IPS-18a (cell line): Measurements from ENCODE around the gene ARL5B.

Experiments used
- H3K27ac ChIP-seq: one replicate; pipeline ENCODE4 v1.5.1; 2013; ENCODE audit warnings: low read length
- H3K27me3 ChIP-seq: one replicate; pipeline ENCODE4 v1.6.1; 2013; ENCODE audit warnings: mild to moderate bottlenecking, low read length; ENCODE audit not compliant: control insufficient read depth, insufficient read depth
- H3K36me3 ChIP-seq: one replicate; pipeline ENCODE4 v1.6.1; 2013; ENCODE audit warnings: low read depth, low read length; ENCODE audit not compliant: control insufficient read depth
- H3K4me1 ChIP-seq: one replicate; pipeline ENCODE4 v1.6.1; 2013; ENCODE audit warnings: low read depth, low read length; ENCODE audit not compliant: control insufficient read depth
- H3K4me3 ChIP-seq: one replicate; pipeline ENCODE4 v1.5.1; 2013; ENCODE audit warnings: low read length
- H3K9ac ChIP-seq: one replicate; pipeline ENCODE4 v1.6.1; 2013; ENCODE audit warnings: mild to moderate bottlenecking, low read length, moderate library complexity
- H3K9me3 ChIP-seq: one replicate; pipeline ENCODE4 v1.6.1; 2013; ENCODE audit warnings: low read depth, low read length; ENCODE audit not compliant: control insufficient read depth

The ARL5B gene

DNA sequence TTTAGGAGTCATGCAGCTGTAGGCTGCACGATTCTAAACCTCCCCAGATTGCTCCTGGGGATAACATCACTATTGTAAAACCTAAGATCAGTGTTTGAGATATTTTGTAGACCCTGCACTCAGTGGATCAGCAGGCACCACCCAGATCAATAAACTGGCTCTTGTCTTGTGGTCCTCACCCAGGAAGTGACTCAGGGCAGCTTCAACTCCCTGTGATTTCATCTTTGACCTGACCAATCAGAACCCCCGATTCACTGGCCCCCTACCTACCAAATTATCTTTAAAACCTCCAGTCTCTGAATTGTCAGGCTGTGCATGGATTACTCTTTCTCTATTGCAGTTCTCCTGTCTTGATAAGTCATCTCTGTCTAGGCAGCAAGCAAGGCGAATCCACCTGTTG, 25.7 kb downstream of the ARL5B start:
- Histone ChIP-seq H3K9ac (no peak overlapping the region), H3K27ac (no peak overlapping the region), H3K27me3 (no peaks in the 10 kb centered on the region), H3K36me3 (peaks cover 4% of the 10 kb centered on the region), H3K4me1 (no peaks in the 10 kb centered on the region), H3K4me3 (no peak overlapping the region), H3K9me3 (no peaks in the 10 kb centered on the region)

DNA sequence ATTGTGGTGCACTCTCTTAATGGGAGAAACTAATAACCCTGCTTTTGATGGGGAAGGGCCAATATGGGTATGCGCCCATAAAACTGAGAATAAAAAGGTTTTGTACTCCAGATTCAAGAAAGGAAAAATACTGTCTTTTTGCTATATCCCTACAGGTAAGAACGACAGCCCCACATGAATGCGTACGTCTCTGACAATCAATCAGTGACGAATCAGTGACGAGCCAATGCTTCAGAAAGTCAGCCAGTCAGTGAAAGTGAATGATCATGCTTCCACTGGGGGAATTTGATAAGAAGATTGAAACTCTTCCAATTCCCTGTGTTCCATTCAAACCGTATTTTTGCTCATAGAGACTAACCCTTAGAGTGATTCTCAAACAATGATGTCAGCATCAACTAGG, 26.3 kb downstream of the ARL5B start:
- H3K4me1 ChIP-seq: no peaks in the 10 kb centered on the region
- H3K27ac ChIP-seq: no peak overlapping the region
- no peak overlapping the region for H3K4me3 ChIP-seq
- H3K9ac ChIP-seq: no peak overlapping the region
- no peaks in the 10 kb centered on the region for H3K27me3 ChIP-seq
- peaks cover 2% of the 10 kb centered on the region for H3K36me3 ChIP-seq
- no peaks in the 10 kb centered on the region for H3K9me3 ChIP-seq

DNA sequence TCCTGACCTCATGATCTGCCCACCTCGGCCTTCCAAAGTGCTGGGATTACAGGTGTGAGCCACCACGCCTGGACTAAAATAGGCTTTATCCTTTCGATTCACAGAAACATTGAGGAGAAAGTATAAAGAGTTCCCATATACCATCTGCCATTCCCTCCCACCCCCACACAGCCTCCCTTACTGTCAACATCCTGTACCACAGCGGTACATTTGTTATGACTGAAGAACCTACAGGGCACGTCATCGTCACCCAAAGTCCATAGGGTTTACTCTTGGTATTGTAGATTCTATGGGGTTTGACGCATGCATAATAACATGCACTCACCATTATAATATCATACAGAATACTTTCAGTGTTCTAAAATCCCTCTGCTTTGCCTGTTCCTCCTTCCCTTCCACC, 28.0 kb downstream of the ARL5B start:
- no peak overlapping the region for H3K9ac ChIP-seq
- H3K27ac ChIP-seq: no peak overlapping the region
- no peaks in the 10 kb centered on the region for H3K9me3 ChIP-seq
- H3K4me3 ChIP-seq: no peak overlapping the region
- H3K4me1 ChIP-seq: no peaks in the 10 kb centered on the region
- no peaks in the 10 kb centered on the region for H3K36me3 ChIP-seq
- no peaks in the 10 kb centered on the region for H3K27me3 ChIP-seq

DNA sequence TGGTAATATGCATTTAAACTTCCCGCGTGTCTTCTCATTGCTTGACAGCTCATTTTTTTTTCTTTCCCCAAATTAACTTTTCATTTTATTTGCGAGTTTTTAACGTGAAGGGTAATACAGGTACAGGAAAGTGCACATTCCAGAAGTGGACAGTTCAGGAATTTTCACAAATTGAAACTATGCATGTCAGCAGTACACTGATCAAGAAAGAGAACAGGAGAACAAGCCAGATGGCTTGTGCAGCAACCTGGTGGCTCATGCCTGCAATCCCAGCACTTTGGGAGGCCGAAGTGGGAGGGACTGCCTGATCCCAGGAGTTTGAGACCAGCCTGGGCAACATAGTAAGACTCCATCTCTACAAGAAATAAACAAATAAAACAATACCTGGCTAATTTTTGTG, 28.5 kb downstream of the ARL5B start:
- Histone ChIP-seq H3K36me3 (no peaks in the 10 kb centered on the region), H3K4me3 (no peak overlapping the region), H3K9ac (no peak overlapping the region), H3K27ac (no peak overlapping the region), H3K9me3 (no peaks in the 10 kb centered on the region), H3K4me1 (no peaks in the 10 kb centered on the region), H3K27me3 (no peaks in the 10 kb centered on the region)

DNA sequence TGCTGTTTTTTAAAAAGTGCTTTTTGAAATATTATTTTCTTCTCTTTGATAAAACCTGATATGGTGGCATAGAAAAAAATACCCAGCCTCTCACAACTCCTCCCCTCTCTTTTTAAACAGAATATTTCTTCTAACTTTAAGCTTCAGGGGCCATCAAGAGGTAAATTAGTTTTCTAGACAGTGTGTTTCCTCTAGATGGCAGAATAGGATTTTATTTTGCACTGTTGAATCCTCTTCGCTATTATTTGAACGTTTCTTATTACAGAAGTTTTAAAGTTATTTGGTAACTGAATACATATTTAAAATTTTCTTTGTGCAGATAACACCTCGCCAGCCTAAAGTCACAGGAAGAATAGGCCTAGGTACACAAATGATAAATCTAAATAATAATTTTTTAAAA, 30.3 kb downstream of the ARL5B start:
- H3K9ac ChIP-seq: no peak overlapping the region
- no peaks in the 10 kb centered on the region for H3K36me3 ChIP-seq
- no peaks in the 10 kb centered on the region for H3K27me3 ChIP-seq
- no peaks in the 10 kb centered on the region for H3K4me1 ChIP-seq
- H3K4me3 ChIP-seq: no peak overlapping the region
- no peak overlapping the region for H3K27ac ChIP-seq
- H3K9me3 ChIP-seq: no peaks in the 10 kb centered on the region

DNA sequence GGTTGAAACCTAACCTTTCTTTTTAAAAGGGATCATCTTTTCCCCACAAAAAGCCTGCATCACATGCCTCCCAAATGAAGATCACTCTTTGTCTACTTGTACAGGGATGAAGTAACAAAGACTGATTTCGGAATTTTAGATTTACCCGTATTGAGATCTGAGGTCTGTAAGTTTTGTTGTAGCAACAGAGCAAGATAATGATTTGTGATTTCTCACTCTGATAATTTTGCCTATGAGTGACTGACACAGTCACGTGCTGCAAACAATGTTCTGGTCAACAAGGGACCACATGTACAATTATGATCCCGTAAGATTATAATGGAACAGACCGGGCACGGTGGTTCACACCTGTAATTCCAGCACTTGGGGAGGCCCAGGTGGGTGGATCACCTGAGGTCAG, 31.3 kb downstream of the ARL5B start:
- Histone ChIP-seq H3K36me3 (no peaks in the 10 kb centered on the region), H3K27me3 (no peaks in the 10 kb centered on the region), H3K9me3 (no peaks in the 10 kb centered on the region), H3K27ac (no peak overlapping the region), H3K4me1 (no peaks in the 10 kb centered on the region), H3K9ac (no peak overlapping the region), H3K4me3 (no peak overlapping the region)

DNA sequence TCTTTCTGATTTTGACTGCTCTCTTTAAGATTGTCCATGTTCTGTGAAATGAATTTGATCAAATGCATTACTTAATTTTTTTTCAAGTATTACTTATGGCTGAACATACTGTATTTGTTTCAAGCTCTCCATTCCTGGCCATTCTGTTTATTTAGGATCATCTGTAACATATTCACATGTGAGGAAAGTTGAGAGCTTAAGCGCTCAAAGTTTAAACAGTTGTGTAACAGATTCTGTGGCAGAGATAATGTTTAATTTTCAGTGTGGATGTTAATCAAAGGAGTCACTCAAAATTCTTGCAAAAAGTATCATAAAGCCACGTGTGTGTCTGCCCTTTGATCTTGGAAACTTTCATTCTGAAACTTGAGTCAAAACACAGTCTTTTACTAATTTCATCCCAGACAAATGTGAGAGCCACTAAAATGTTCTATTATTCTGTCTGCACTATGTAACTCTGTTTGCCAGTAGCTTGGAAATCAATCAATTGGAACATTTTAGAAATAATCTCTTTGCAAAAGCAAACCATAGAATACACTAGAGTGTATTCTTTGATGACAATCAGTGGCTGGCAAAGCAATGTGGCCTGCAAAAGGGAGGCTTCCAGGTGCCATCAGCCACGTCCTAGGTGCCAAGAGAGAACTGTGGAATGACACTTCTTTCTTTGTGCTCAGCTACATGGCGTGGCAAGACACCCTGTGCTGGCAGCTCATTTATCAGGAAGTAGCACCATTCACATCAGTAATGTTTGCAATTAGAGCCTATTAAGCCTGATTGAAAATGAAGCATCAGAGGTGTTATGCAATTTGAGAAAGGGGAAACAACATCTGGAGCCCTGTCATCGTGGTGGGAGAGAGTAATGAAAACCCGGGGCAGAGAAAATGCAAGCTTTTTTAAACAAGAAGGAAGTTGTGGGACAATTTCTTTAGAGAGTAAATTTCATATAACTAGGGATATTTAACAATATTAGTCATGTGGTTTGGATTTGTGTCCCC, 40.9 kb downstream of the ARL5B start:
- Histone ChIP-seq H3K36me3 (no peaks in the 10 kb centered on the region), H3K9ac (no peak overlapping the region), H3K4me3 (no peak overlapping the region), H3K27ac (no peak overlapping the region), H3K27me3 (no peaks in the 10 kb centered on the region), H3K9me3 (no peaks in the 10 kb centered on the region), H3K4me1 (no peaks in the 10 kb centered on the region)

DNA sequence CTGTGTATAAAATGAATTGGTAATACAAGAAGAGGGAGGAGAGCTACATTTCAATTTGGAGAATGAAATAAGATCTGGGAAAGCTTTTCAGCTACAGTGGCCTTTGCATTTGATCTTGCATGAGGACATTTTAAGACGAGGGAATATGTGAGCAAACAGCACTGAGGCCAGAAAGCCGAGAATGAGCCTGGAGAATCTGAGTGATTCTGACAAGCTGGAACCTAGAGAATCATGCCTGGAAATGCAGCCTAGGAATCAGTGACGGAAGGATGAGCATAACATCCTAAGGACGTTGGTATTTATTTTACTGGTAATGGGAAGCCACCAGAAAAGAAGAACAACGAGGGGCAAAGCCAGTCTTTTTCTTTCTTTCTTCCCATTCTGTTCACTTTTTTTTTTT, 44.3 kb downstream of the ARL5B start:
- H3K27me3 ChIP-seq: no peaks in the 10 kb centered on the region

DNA sequence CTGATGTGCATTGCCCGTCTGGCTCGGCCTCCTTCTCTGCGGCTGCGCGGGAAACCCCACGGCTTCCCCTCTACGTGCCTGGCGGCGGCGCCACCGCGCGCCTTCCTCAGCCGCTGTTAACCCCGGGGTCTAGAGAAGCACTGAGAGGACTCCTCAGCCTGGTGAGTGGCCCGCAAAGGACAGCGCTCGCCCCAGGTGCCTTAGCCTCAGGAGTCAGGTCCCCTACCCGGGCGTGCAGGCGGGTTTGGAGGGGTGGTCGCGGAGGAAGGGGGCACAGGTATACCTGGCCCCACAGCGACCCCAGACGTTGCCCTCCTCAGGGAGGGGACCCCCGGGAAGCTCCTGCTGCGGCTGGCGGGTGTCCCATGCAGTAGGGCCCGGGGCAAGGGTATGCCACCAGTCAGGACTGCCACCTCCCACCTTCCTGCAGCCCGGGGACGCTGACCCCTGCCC, 51.0 kb downstream of the ARL5B start:
- Histone ChIP-seq H3K9ac (no peak overlapping the region), H3K4me1 (no peaks in the 10 kb centered on the region), H3K4me3 (no peak overlapping the region), H3K27ac (no peak overlapping the region), H3K9me3 (no peaks in the 10 kb centered on the region), H3K27me3 (no peaks in the 10 kb centered on the region), H3K36me3 (no peaks in the 10 kb centered on the region)

More for the DNA sequence above, 44.3 kb downstream of the ARL5B start:
- no peaks in the 10 kb centered on the region for H3K36me3 ChIP-seq
- no peaks in the 10 kb centered on the region for H3K4me1 ChIP-seq
- no peak overlapping the region for H3K27ac ChIP-seq
- H3K9ac ChIP-seq: no peak overlapping the region
- H3K9me3 ChIP-seq: no peaks in the 10 kb centered on the region
- H3K4me3 ChIP-seq: no peak overlapping the region

DNA sequence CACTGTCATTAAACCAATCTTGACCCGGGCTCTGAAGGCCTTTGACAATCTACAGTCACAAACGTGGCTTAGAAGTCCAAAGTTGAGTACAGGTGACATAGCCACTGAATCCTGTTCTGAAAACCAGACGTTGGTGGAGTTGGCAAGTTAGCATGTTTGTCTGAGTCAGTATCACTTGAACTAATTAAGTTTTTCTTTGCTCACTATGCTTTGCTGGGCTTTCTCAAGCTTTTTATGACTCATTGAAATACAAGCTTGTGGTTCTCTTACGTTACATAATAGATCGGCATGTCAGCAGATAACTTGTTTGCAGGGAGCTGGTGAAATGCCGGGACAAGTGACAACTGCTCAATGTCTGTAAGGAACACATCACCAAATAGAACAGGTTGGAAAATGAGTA, 53.8 kb downstream of the ARL5B start:
- H3K27ac ChIP-seq: no peak overlapping the region
- no peaks in the 10 kb centered on the region for H3K36me3 ChIP-seq
- H3K4me1 ChIP-seq: no peaks in the 10 kb centered on the region
- no peaks in the 10 kb centered on the region for H3K9me3 ChIP-seq
- H3K9ac ChIP-seq: no peak overlapping the region
- H3K27me3 ChIP-seq: no peaks in the 10 kb centered on the region
- H3K4me3 ChIP-seq: no peak overlapping the region

DNA sequence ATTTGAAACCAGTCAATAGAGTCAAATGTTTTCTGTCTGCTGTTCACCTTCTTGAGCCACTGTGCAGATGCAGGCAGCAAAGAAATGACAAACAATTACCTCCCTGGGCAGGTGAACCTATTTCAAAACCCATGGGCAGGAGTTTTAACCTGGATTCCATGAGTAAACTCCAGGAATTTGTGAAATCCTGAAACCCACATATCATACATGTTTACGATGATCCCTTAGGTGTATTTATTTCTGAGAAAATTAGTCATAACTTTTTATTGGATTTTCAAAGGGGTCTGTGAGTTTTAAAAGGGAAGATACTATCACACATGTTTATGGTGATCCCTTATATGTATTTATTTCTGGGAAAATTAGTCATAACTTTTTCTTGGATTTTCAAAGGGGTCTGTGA, 59.8 kb downstream of the ARL5B start:
- no peak overlapping the region for H3K4me3 ChIP-seq
- H3K27ac ChIP-seq: no peak overlapping the region
- H3K9me3 ChIP-seq: no peaks in the 10 kb centered on the region
- H3K27me3 ChIP-seq: no peaks in the 10 kb centered on the region
- no peaks in the 10 kb centered on the region for H3K4me1 ChIP-seq
- H3K9ac ChIP-seq: no peak overlapping the region
- no peaks in the 10 kb centered on the region for H3K36me3 ChIP-seq

DNA sequence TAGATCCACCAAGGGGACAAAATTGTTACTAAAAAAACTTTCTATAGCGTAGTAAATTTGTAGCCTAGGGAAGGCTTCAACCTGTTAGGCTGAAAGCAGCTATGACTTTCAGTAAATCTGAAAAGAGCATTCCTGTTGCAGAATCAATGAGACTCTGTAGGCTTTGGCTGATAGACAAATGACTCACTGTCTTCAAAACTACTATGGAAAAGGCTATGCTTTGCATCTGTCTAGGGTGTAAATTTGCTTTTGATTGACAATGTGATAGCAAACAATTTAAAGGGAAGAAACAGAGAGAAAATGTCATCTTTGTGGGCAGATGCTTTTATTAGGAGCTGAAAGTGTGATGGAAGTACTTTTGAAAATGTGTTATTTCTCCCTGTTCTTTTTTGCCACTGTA, 60.6 kb downstream of the ARL5B start:
- H3K36me3 ChIP-seq: no peaks in the 10 kb centered on the region
- no peak overlapping the region for H3K27ac ChIP-seq
- no peak overlapping the region for H3K9ac ChIP-seq
- H3K9me3 ChIP-seq: no peaks in the 10 kb centered on the region
- H3K4me3 ChIP-seq: no peak overlapping the region
- no peaks in the 10 kb centered on the region for H3K4me1 ChIP-seq
- no peaks in the 10 kb centered on the region for H3K27me3 ChIP-seq
